ENCODE measurements around the gene SHH. TPM values are rescaled to one million over a fixed set of nuclear protein-coding genes. Genes with fewer than 3 reads are reported as not detected.

SHH gene
- total RNA-seq, 1 experiment from 2014 or later = 4.7 TPM

GRCh38 chr7:155766386-155766785, 45.9 kb downstream of the SHH start:
- Mint-ChIP-seq H3K4me3 (ENCODE audit: unreplicated experiment) (no peak overlapping the region), H3K36me3 (ENCODE audit: insufficient read depth, unreplicated experiment) (peaks cover 76% of the 10 kb centered on the region), H3K9me3 (ENCODE audit: unreplicated experiment) (no peaks in the 10 kb centered on the region), H3K27me3 (ENCODE audit: insufficient read depth, unreplicated experiment) (no peaks in the 10 kb centered on the region), H3K4me1 (ENCODE audit: low read depth, unreplicated experiment) (peaks cover 6% of the 10 kb centered on the region), H3K27ac (ENCODE audit: unreplicated experiment) (no peak overlapping the region)
- TF ChIP-seq, protein P1, sequence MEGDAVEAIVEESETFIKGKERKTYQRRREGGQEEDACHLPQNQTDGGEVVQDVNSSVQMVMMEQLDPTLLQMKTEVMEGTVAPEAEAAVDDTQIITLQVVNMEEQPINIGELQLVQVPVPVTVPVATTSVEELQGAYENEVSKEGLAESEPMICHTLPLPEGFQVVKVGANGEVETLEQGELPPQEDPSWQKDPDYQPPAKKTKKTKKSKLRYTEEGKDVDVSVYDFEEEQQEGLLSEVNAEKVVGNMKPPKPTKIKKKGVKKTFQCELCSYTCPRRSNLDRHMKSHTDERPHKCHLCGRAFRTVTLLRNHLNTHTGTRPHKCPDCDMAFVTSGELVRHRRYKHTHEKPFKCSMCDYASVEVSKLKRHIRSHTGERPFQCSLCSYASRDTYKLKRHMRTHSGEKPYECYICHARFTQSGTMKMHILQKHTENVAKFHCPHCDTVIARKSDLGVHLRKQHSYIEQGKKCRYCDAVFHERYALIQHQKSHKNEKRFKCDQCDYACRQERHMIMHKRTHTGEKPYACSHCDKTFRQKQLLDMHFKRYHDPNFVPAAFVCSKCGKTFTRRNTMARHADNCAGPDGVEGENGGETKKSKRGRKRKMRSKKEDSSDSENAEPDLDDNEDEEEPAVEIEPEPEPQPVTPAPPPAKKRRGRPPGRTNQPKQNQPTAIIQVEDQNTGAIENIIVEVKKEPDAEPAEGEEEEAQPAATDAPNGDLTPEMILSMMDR (IDR thresholded peaks at IDR 0.05; ENCODE audit: insufficient read depth in 1 of 2, low read depth in 1 of 2, low read length in 1 of 2, severe bottlenecking in 1 of 2, unreplicated experiment in 1 of 2) = no peak
- DNase-seq = no peak
- ChIA-PET CTCF (interaction anchor here (1.2 kb wide), 1 partner anchor 168 kb away, joined by 5 read pairs; no protein-coding TSS in a partner anchor), POLR2A (no interaction called here)
- Histone ChIP-seq H3K27me3 (replicated peaks; ENCODE audit: control insufficient read depth, insufficient read depth, low read length) (no peaks in the 10 kb centered on the region), H3K4me1 (no peaks in the 10 kb centered on the region), H3K4me3 (ENCODE audit: low read depth, low read length) (no peak overlapping the region), H3K36me3 (ENCODE audit: control insufficient read depth, insufficient read depth, low read length) (peaks cover 5% of the 10 kb centered on the region), H3K9me3 (no peaks in the 10 kb centered on the region)
- intact Hi-C loops (cut with micrococcal nuclease; ENCODE audit: unreplicated experiment) = no loop called here
- no TSS peak for BruUV-seq (replicated peaks)

DNA sequence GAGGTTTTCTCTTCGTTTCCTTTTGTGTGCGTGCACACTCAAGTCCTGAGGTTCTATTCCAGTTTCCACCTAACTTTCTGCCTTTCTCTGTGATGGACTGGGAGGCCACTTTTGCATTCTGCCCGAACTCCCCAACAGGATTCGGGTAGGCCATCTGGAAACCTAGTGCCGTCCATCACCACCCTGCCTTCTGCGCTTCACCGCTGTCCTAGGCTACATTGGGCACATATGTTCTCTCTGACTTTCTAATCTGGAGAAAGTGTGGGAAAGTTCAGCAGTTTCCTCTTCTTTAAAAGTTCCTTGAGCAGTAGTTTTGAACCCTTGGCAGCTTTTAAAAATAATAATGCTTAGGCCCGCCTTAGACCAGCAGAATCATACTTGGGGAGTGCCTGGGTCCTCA, 46.8 kb downstream of the SHH start:
- H3K4me3 ChIP-seq (ENCODE audit: low read depth, low read length) = no peak overlapping the region
- no peaks in the 10 kb centered on the region for H3K9me3 ChIP-seq
- no peak for DNase-seq
- CTCF ChIA-PET = no interaction called here
- POLR2A ChIA-PET = no interaction called here
- H3K27me3 ChIP-seq (replicated peaks; ENCODE audit: control insufficient read depth, insufficient read depth, low read length) = no peaks in the 10 kb centered on the region
- Mint-ChIP-seq H3K27ac (ENCODE audit: unreplicated experiment) (no peak overlapping the region), H3K4me3 (ENCODE audit: unreplicated experiment) (no peak overlapping the region), H3K9me3 (ENCODE audit: unreplicated experiment) (no peaks in the 10 kb centered on the region), H3K27me3 (ENCODE audit: insufficient read depth, unreplicated experiment) (no peaks in the 10 kb centered on the region), H3K36me3 (ENCODE audit: insufficient read depth, unreplicated experiment) (peaks cover 69% of the 10 kb centered on the region), H3K4me1 (ENCODE audit: low read depth, unreplicated experiment) (peaks cover 6% of the 10 kb centered on the region)
- H3K4me1 ChIP-seq = no peaks in the 10 kb centered on the region
- TF ChIP-seq, protein P1 (IDR thresholded peaks at IDR 0.05; ENCODE audit: insufficient read depth in 1 of 2, low read depth in 1 of 2, low read length in 1 of 2, severe bottlenecking in 1 of 2, unreplicated experiment in 1 of 2) = no peak
- peaks cover 5% of the 10 kb centered on the region for H3K36me3 ChIP-seq (ENCODE audit: control insufficient read depth, insufficient read depth, low read length)
- BruUV-seq (replicated peaks) = no TSS peak
- intact Hi-C loops (cut with micrococcal nuclease; ENCODE audit: unreplicated experiment) = no loop called here

DNA sequence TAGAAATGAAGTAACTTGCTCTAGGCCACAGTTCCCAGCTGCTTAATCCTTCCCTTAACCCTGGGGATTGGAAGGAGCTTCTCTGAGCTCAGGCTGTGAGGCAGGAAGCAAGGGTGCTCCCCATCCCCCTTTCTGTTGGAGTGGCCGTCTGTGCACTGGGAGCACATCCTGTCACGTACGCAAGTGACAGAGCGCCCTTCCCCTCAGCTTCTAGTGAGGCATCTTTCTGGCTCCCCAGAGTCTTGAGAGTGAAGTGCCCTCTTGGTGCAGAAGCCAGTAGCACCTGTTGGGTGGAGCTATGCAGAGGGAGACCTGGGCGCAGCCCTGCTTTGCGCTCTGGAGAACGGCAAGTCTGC, 47.8 kb downstream of the SHH start:
- Mint-ChIP-seq H3K4me3 (ENCODE audit: unreplicated experiment) (no peak overlapping the region), H3K27me3 (ENCODE audit: insufficient read depth, unreplicated experiment) (no peaks in the 10 kb centered on the region), H3K4me1 (ENCODE audit: low read depth, unreplicated experiment) (peaks cover 6% of the 10 kb centered on the region), H3K36me3 (ENCODE audit: insufficient read depth, unreplicated experiment) (peaks cover 70% of the 10 kb centered on the region), H3K27ac (ENCODE audit: unreplicated experiment) (no peak overlapping the region), H3K9me3 (ENCODE audit: unreplicated experiment) (no peaks in the 10 kb centered on the region)
- Histone ChIP-seq H3K36me3 (ENCODE audit: control insufficient read depth, insufficient read depth, low read length) (peaks cover 5% of the 10 kb centered on the region), H3K4me1 (no peaks in the 10 kb centered on the region), H3K27me3 (replicated peaks; ENCODE audit: control insufficient read depth, insufficient read depth, low read length) (no peaks in the 10 kb centered on the region), H3K9me3 (no peaks in the 10 kb centered on the region), H3K4me3 (ENCODE audit: low read depth, low read length) (no peak overlapping the region)
- no TSS peak for BruUV-seq (replicated peaks)
- ChIA-PET CTCF (no interaction called here), POLR2A (no interaction called here)
- intact Hi-C loops (cut with micrococcal nuclease; ENCODE audit: unreplicated experiment) = no loop called here
- TF ChIP-seq, protein P1 (IDR thresholded peaks at IDR 0.05; ENCODE audit: insufficient read depth in 1 of 2, low read depth in 1 of 2, low read length in 1 of 2, severe bottlenecking in 1 of 2, unreplicated experiment in 1 of 2) = no peak
- no peak for DNase-seq
